HEK293 (cell line): Measurements from ENCODE around the gene SAYSD1.

Experiments used
- SP2 ChIP-seq: fragments of 450-650 bp; formaldehyde crosslinking; IDR thresholded peaks from 2 replicates; pipeline ENCODE4 v1.5.1; 2016; ENCODE audit warnings: missing biosample characterization, missing genetic modification characterization
- YY1 ChIP-seq: fragments of 450-650 bp; formaldehyde crosslinking; IDR thresholded peaks from 2 replicates; pipeline ENCODE4 v1.5.1; 2018; ENCODE audit warnings: missing biosample characterization, missing genetic modification characterization
- ZBTB1 ChIP-seq: fragments of 450-650 bp; formaldehyde crosslinking; IDR thresholded peaks from 2 replicates; pipeline ENCODE4 v1.5.1; 2016; ENCODE audit warnings: missing biosample characterization, missing genetic modification characterization
- ZNF23 ChIP-seq: fragments of 450-650 bp; formaldehyde crosslinking; IDR thresholded peaks from 2 replicates; pipeline ENCODE4 v1.5.1; 2016; ENCODE audit warnings: missing biosample characterization, missing genetic modification characterization, borderline replicate concordance
- TF ChIP-seq, protein P1 (sequence below): fragments of 450-650 bp; IDR thresholded peaks from 2 replicates; pipeline ENCODE4 v1.5.1; 2018; ENCODE audit warnings: missing biosample characterization, missing genetic modification characterization
- TF ChIP-seq, protein P2 (sequence below): fragments of 450-650 bp; formaldehyde crosslinking; IDR thresholded peaks from 2 replicates; pipeline ENCODE4 v1.5.1; 2016; ENCODE audit warnings: missing biosample characterization, missing genetic modification characterization
- TF ChIP-seq, protein P3 (sequence below): fragments of 450-650 bp; formaldehyde crosslinking; IDR thresholded peaks from 2 replicates; pipeline ENCODE4 v1.5.1; 2016; ENCODE audit warnings: missing biosample characterization, missing genetic modification characterization

DNA sequence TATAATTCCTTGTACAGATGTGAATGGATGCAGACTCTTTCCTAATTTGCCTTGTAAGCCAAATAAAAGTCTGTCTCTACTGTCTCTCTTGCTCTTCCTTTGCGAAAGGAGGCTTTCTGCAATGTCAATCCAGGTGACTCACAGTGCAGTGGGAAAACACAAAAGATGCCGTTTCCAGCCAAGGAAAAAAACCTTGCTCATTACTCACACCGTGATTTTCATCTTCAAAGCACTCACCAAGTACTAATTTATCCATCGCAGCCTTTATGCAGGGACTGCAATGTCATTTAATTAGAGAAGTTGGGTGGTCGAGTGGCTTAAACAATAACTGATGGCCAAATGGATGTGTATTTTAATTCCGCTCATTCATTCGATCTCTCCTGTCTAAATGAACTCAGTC, 23.8 kb downstream of the SAYSD1 start:
- TF ChIP-seq, protein P1, sequence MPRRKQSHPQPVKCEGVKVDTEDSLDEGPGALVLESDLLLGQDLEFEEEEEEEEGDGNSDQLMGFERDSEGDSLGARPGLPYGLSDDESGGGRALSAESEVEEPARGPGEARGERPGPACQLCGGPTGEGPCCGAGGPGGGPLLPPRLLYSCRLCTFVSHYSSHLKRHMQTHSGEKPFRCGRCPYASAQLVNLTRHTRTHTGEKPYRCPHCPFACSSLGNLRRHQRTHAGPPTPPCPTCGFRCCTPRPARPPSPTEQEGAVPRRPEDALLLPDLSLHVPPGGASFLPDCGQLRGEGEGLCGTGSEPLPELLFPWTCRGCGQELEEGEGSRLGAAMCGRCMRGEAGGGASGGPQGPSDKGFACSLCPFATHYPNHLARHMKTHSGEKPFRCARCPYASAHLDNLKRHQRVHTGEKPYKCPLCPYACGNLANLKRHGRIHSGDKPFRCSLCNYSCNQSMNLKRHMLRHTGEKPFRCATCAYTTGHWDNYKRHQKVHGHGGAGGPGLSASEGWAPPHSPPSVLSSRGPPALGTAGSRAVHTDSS (tag by site-specific recombination): no peak
- TF ChIP-seq SP2 (tag by site-specific recombination) (no peak), ZBTB1 (no peak), YY1 (tag by site-specific recombination) (no peak), ZNF23 (tag by site-specific recombination) (no peak)
- TF ChIP-seq, protein P2, sequence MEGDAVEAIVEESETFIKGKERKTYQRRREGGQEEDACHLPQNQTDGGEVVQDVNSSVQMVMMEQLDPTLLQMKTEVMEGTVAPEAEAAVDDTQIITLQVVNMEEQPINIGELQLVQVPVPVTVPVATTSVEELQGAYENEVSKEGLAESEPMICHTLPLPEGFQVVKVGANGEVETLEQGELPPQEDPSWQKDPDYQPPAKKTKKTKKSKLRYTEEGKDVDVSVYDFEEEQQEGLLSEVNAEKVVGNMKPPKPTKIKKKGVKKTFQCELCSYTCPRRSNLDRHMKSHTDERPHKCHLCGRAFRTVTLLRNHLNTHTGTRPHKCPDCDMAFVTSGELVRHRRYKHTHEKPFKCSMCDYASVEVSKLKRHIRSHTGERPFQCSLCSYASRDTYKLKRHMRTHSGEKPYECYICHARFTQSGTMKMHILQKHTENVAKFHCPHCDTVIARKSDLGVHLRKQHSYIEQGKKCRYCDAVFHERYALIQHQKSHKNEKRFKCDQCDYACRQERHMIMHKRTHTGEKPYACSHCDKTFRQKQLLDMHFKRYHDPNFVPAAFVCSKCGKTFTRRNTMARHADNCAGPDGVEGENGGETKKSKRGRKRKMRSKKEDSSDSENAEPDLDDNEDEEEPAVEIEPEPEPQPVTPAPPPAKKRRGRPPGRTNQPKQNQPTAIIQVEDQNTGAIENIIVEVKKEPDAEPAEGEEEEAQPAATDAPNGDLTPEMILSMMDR (tag by site-specific recombination): no peak
- TF ChIP-seq, protein P3, sequence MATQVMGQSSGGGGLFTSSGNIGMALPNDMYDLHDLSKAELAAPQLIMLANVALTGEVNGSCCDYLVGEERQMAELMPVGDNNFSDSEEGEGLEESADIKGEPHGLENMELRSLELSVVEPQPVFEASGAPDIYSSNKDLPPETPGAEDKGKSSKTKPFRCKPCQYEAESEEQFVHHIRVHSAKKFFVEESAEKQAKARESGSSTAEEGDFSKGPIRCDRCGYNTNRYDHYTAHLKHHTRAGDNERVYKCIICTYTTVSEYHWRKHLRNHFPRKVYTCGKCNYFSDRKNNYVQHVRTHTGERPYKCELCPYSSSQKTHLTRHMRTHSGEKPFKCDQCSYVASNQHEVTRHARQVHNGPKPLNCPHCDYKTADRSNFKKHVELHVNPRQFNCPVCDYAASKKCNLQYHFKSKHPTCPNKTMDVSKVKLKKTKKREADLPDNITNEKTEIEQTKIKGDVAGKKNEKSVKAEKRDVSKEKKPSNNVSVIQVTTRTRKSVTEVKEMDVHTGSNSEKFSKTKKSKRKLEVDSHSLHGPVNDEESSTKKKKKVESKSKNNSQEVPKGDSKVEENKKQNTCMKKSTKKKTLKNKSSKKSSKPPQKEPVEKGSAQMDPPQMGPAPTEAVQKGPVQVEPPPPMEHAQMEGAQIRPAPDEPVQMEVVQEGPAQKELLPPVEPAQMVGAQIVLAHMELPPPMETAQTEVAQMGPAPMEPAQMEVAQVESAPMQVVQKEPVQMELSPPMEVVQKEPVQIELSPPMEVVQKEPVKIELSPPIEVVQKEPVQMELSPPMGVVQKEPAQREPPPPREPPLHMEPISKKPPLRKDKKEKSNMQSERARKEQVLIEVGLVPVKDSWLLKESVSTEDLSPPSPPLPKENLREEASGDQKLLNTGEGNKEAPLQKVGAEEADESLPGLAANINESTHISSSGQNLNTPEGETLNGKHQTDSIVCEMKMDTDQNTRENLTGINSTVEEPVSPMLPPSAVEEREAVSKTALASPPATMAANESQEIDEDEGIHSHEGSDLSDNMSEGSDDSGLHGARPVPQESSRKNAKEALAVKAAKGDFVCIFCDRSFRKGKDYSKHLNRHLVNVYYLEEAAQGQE (tag by site-specific recombination): no peak
